ENCODE measurements around the gene GRID2IP. TPM values are rescaled to one million over a fixed set of nuclear protein-coding genes. Genes with fewer than 3 reads are reported as not detected.

The GRID2IP gene
- total RNA-seq, 1 experiment from 2014 or later: 1.4 TPM

- Mint-ChIP-seq H3K27ac (ENCODE audit: unreplicated experiment) (peak overlapping the region; percentile 75), H3K4me1 (ENCODE audit: low read depth, unreplicated experiment) (peaks cover 54% of the 10 kb centered on the region), H3K9me3 (ENCODE audit: low read depth, unreplicated experiment) (no peaks in the 10 kb centered on the region), H3K27me3 (ENCODE audit: unreplicated experiment) (no peaks in the 10 kb centered on the region), H3K4me3 (ENCODE audit: low read depth, unreplicated experiment) (peak overlapping the region; percentile 98), H3K36me3 (ENCODE audit: insufficient read depth, unreplicated experiment) (peaks cover 90% of the 10 kb centered on the region)
- intact Hi-C loops (cut with micrococcal nuclease; ENCODE audit: unreplicated experiment): no loop called here
- TF ChIP-seq, protein P1, sequence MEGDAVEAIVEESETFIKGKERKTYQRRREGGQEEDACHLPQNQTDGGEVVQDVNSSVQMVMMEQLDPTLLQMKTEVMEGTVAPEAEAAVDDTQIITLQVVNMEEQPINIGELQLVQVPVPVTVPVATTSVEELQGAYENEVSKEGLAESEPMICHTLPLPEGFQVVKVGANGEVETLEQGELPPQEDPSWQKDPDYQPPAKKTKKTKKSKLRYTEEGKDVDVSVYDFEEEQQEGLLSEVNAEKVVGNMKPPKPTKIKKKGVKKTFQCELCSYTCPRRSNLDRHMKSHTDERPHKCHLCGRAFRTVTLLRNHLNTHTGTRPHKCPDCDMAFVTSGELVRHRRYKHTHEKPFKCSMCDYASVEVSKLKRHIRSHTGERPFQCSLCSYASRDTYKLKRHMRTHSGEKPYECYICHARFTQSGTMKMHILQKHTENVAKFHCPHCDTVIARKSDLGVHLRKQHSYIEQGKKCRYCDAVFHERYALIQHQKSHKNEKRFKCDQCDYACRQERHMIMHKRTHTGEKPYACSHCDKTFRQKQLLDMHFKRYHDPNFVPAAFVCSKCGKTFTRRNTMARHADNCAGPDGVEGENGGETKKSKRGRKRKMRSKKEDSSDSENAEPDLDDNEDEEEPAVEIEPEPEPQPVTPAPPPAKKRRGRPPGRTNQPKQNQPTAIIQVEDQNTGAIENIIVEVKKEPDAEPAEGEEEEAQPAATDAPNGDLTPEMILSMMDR (IDR thresholded peaks at IDR 0.05; ENCODE audit: unreplicated experiment): no peak
- TSS peak; percentile 50 for BruUV-seq (replicated peaks)
- DNase-seq: no peak
- CTCF ChIA-PET: interaction anchor here (0.7 kb wide), 1 partner anchor 16 kb away, joined by 5 read pairs; no protein-coding TSS in a partner anchor
Measured at GRCh38 chr7:6482307-6482706, 69.0 kb downstream of the GRID2IP start.

DNA sequence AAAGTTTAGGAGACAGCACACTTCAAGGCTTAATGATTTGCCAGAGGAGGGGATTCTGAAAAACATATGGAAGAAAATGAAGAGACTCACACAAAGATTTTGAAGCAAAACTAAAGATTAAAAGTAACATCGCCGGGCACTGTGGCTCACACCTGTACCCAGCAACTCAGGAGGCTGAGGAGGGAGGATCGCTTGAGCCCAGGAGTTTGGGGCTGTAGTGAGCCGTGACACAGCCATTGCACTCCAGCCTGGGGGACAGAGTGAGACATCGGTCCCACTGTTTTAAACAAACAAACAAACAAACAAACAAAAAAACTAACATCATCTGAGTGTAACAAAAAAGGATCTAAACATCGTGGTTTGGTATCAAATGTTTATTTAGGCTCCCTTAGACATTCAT lies 69.8 kb downstream of the GRID2IP start:
- Mint-ChIP-seq H3K36me3 (ENCODE audit: insufficient read depth, unreplicated experiment) (peaks cover 90% of the 10 kb centered on the region), H3K4me3 (ENCODE audit: low read depth, unreplicated experiment) (peak overlapping the region; percentile 98), H3K27ac (ENCODE audit: unreplicated experiment) (peak overlapping the region; percentile 11), H3K4me1 (ENCODE audit: low read depth, unreplicated experiment) (peaks cover 63% of the 10 kb centered on the region), H3K27me3 (ENCODE audit: unreplicated experiment) (no peaks in the 10 kb centered on the region), H3K9me3 (ENCODE audit: low read depth, unreplicated experiment) (no peaks in the 10 kb centered on the region)
- CTCF ChIA-PET: no interaction called here
- intact Hi-C loops (cut with micrococcal nuclease; ENCODE audit: unreplicated experiment): no loop called here
- TF ChIP-seq, protein P1 (IDR thresholded peaks at IDR 0.05; ENCODE audit: unreplicated experiment): no peak
- no peak for DNase-seq
- BruUV-seq (replicated peaks): no TSS peak

DNA sequence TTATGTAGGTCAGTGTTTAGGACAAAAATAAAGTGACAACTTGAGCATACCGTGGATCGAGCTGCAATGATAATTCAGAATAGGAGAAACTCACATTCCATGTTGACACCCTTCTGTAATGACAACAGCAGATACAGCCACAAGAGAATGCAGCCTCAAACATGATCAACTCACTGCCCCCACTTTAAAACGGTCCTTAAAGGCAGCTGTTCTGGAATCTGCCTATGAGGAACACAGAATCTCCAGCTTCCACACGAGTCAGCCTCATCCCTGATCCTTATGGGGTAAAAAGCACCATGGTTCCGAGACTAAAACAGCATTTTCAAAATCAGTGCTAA lies 71.0 kb downstream of the GRID2IP start:
- BruUV-seq (replicated peaks): no TSS peak
- CTCF ChIA-PET: interaction anchor here (0.6 kb wide), 1 partner anchor 346 kb away, joined by 7 read pairs; no protein-coding TSS in a partner anchor
- TF ChIP-seq, protein P1 (IDR thresholded peaks at IDR 0.05; ENCODE audit: unreplicated experiment): no peak
- Mint-ChIP-seq H3K4me3 (ENCODE audit: low read depth, unreplicated experiment) (no peak overlapping the region), H3K4me1 (ENCODE audit: low read depth, unreplicated experiment) (peaks cover 67% of the 10 kb centered on the region), H3K27me3 (ENCODE audit: unreplicated experiment) (no peaks in the 10 kb centered on the region), H3K27ac (ENCODE audit: unreplicated experiment) (peak overlapping the region; percentile 1), H3K36me3 (ENCODE audit: insufficient read depth, unreplicated experiment) (peaks cover 88% of the 10 kb centered on the region), H3K9me3 (ENCODE audit: low read depth, unreplicated experiment) (no peaks in the 10 kb centered on the region)
- intact Hi-C loops (cut with micrococcal nuclease; ENCODE audit: unreplicated experiment): no loop called here
- no peak for DNase-seq

GRCh38 chr7:6479067-6479466 lies 72.2 kb downstream of the GRID2IP start:
- intact Hi-C loops (cut with micrococcal nuclease; ENCODE audit: unreplicated experiment): no loop called here
- Mint-ChIP-seq H3K27me3 (ENCODE audit: unreplicated experiment) (no peaks in the 10 kb centered on the region), H3K4me1 (ENCODE audit: low read depth, unreplicated experiment) (peaks cover 55% of the 10 kb centered on the region), H3K9me3 (ENCODE audit: low read depth, unreplicated experiment) (no peaks in the 10 kb centered on the region), H3K36me3 (ENCODE audit: insufficient read depth, unreplicated experiment) (peaks cover 86% of the 10 kb centered on the region), H3K4me3 (ENCODE audit: low read depth, unreplicated experiment) (no peak overlapping the region), H3K27ac (ENCODE audit: unreplicated experiment) (no peak overlapping the region)
- no peak for DNase-seq
- BruUV-seq (replicated peaks): no TSS peak
- TF ChIP-seq, protein P1 (IDR thresholded peaks at IDR 0.05; ENCODE audit: unreplicated experiment): no peak
- CTCF ChIA-PET: interaction anchor here (0.5 kb wide), 1 partner anchor 392 kb away, joined by 3 read pairs; no protein-coding TSS in a partner anchor
